CD4-positive, alpha-beta memory T cell (primary cell): Measurements from ENCODE around the gene OR56A4. TPM values are rescaled to one million over a fixed set of nuclear protein-coding genes. Genes with fewer than 3 reads are reported as not detected.

Experiments
- CTCF ChIA-PET: fragments of 350-600 bp; sonication (Branson Sonifier 250); formaldehyde crosslinking; loops from one replicate; lab custom pipeline; 2021; ENCODE audit warnings: inconsistent platforms; ENCODE audit not compliant: partially characterized antibody; lab: Charles Lee
- POLR2A ChIA-PET: fragments of 350-600 bp; sonication (Branson Sonifier 250); formaldehyde crosslinking; loops from one replicate; lab custom pipeline; 2021; ENCODE audit not compliant: partially characterized antibody; lab: Charles Lee
- DNase-seq, 5 donors: peaks; one replicate each; pipeline versions ENCODE4 v3.0.0 to v3.0.0-alpha.2; 2020 to 2022; ENCODE audit warnings: mixed read lengths in 1 of 5
- H3K27ac ChIP-seq: one replicate; pipeline ENCODE4 v1.7.0; 2013; ENCODE audit warnings: low read depth, low read length
- H3K27me3 ChIP-seq: 2 replicates; pipeline ENCODE4 v1.7.0; 2013; ENCODE audit warnings: mild to moderate bottlenecking, low read length, moderate library complexity; ENCODE audit not compliant: insufficient read depth
- H3K36me3 ChIP-seq: 2 replicates; pipeline ENCODE4 v1.7.0; 2013; ENCODE audit warnings: mild to moderate bottlenecking, low read length, moderate library complexity; ENCODE audit not compliant: insufficient read depth
- H3K4me1 ChIP-seq: 2 replicates; pipeline ENCODE4 v1.7.0; 2013; ENCODE audit warnings: mild to moderate bottlenecking, low read length, moderate library complexity; ENCODE audit not compliant: insufficient read depth
- H3K4me3 ChIP-seq, 2 donors: one replicate each; pipeline ENCODE4 v1.7.0; 2013; ENCODE audit warnings: low read length in 2 of 2, mild to moderate bottlenecking in 1 of 2
- H3K9me3 ChIP-seq, 2 donors: one replicate each; pipeline ENCODE4 v1.7.0; 2013; ENCODE audit warnings: low read length in 2 of 2, control low read depth in 1 of 2; ENCODE audit not compliant: control insufficient read depth in 1 of 2
- H3K27ac Mint-ChIP-seq, 7 donors: one replicate each; pipeline ENCODE4 v1.8.0; 2020 to 2021; ENCODE audit warnings: mixed read lengths in 7 of 7, mild to moderate bottlenecking in 6 of 7, inconsistent platforms in 3 of 7, moderate library complexity in 3 of 7
- H3K27me3 Mint-ChIP-seq, 2 donors: one replicate each; pipeline ENCODE4 v1.8.0; 2020 to 2021; ENCODE audit warnings: mixed read lengths in 2 of 2
- H3K36me3 Mint-ChIP-seq, 2 donors: one replicate each; pipeline ENCODE4 v1.8.0; 2020 to 2021; ENCODE audit warnings: mixed read lengths in 2 of 2, inconsistent platforms in 1 of 2, mild to moderate bottlenecking in 1 of 2
- H3K4me1 Mint-ChIP-seq, 4 donors: one replicate each; pipeline ENCODE4 v1.8.0; 2020 to 2021; ENCODE audit warnings: mixed read lengths in 4 of 4, mild to moderate bottlenecking in 1 of 4
- H3K4me3 Mint-ChIP-seq, 8 donors: one replicate each; pipeline ENCODE4 v1.8.0; 2020 to 2021; ENCODE audit warnings: mixed read lengths in 8 of 8, mild to moderate bottlenecking in 7 of 8, moderate library complexity in 6 of 8, inconsistent platforms in 3 of 8
- H3K9me3 Mint-ChIP-seq, 8 donors: one replicate each; pipeline ENCODE4 v1.8.0; 2020 to 2021; ENCODE audit warnings: mixed read lengths in 8 of 8, mild to moderate bottlenecking in 5 of 8, inconsistent platforms in 3 of 8, moderate library complexity in 1 of 8
- intact Hi-C: fragments of 100-400 bp; cut with micrococcal nuclease; formaldehyde crosslinking; loops from one replicate; pipeline ENCODE4 v1.15.1; 2023
- polyA plus RNA-seq, 2 donors: library from polyadenylated mRNA; unstranded; fragments of 300-500 nt; fragmentation: Illumina TruSeq; gene quantifications; one replicate each; pipeline ENCODE4 v1.2.3, GENCODE V29; 2021
- total RNA-seq, 2 experiments: library from RNA; stranded (reverse); gene quantifications; one replicate each; pipeline ENCODE4 v1.2.3, GENCODE V29; 2021

The OR56A4 gene
- total and polyA plus RNA-seq, 4 experiments from 2014 or later = not detected

GRCh38 chr11:6022956-6023355 lies 16.2 kb upstream of the OR56A4 start:
- Mint-ChIP-seq H3K36me3 (no peaks in the 10 kb centered on the region), H3K27me3 (peaks cover 12 to 27% of the 10 kb centered on the region in 2 donors), H3K4me1 (no peaks in the 10 kb centered on the region), H3K27ac (no peak overlapping the region), H3K9me3 (no peaks in the 10 kb centered on the region), H3K4me3 (no peak overlapping the region)
- intact Hi-C loops = loop anchor here (1.0 kb wide), 2 partner anchors 292 to 330 kb away; no protein-coding TSS in a partner anchor
- CTCF ChIA-PET = interaction anchor here (0.8 to 5.8 kb wide), 4 partner anchors 19 to 340 kb away, joined by 3 to 27 read pairs (median 12); no protein-coding TSS in a partner anchor
- POLR2A ChIA-PET = no interaction called here
- peak; percentile 9 to 36 (median 29) for DNase-seq
- Histone ChIP-seq H3K9me3 (no peaks in the 10 kb centered on the region), H3K4me1 (no peaks in the 10 kb centered on the region), H3K27me3 (no peaks in the 10 kb centered on the region), H3K27ac (no peak overlapping the region), H3K36me3 (no peaks in the 10 kb centered on the region), H3K4me3 (no peak overlapping the region)

- no peak overlapping the region for H3K27ac ChIP-seq
- POLR2A ChIA-PET = no interaction called here
- Mint-ChIP-seq H3K4me1 (no peaks in the 10 kb centered on the region), H3K9me3 (peaks cover 1 to 27% (median 15%) of the 10 kb centered on the region in 8 donors), H3K27me3 (peaks cover 9 to 12% of the 10 kb centered on the region in 2 donors), H3K36me3 (peaks cover 0 to 4% of the 10 kb centered on the region in 2 donors), H3K27ac (no peak overlapping the region), H3K4me3 (no peak overlapping the region)
- H3K9me3 ChIP-seq = no peaks in the 10 kb centered on the region
- no peaks in the 10 kb centered on the region for H3K4me1 ChIP-seq
- no peak for DNase-seq
- intact Hi-C loops = no loop called here
- no peaks in the 10 kb centered on the region for H3K27me3 ChIP-seq
- H3K36me3 ChIP-seq = no peaks in the 10 kb centered on the region
- no peak overlapping the region for H3K4me3 ChIP-seq
- CTCF ChIA-PET = interaction anchor here (0.7 kb wide), 1 partner anchor 46 kb away, joined by 3 read pairs; no protein-coding TSS in a partner anchor
Observed at GRCh38 chr11:6013042-6013441, 6.3 kb upstream of the OR56A4 start.

- no peak overlapping the region for H3K4me3 ChIP-seq
- no peak for DNase-seq
- Mint-ChIP-seq H3K27me3 (peaks cover 9 to 12% of the 10 kb centered on the region in 2 donors), H3K4me1 (no peaks in the 10 kb centered on the region), H3K27ac (no peak overlapping the region), H3K36me3 (peaks cover 0 to 4% of the 10 kb centered on the region in 2 donors), H3K9me3 (peaks cover 1 to 23% (median 11%) of the 10 kb centered on the region in 8 donors), H3K4me3 (no peak overlapping the region)
- no peaks in the 10 kb centered on the region for H3K4me1 ChIP-seq
- H3K27me3 ChIP-seq = no peaks in the 10 kb centered on the region
- CTCF ChIA-PET = no interaction called here
- H3K27ac ChIP-seq = no peak overlapping the region
- H3K36me3 ChIP-seq = no peaks in the 10 kb centered on the region
- POLR2A ChIA-PET = no interaction called here
- no peaks in the 10 kb centered on the region for H3K9me3 ChIP-seq
- intact Hi-C loops = no loop called here
Observed at GRCh38 chr11:6012035-6012668, 5.4 kb upstream of the OR56A4 start.

GRCh38 chr11:6006395-6006794 lies 351 bp downstream of the OR56A4 start:
- H3K9me3 Mint-ChIP-seq = no peaks in the 10 kb centered on the region
- H3K27ac Mint-ChIP-seq = no peak overlapping the region
- H3K36me3 Mint-ChIP-seq = no peaks in the 10 kb centered on the region
- no peak for DNase-seq
- no peak overlapping the region for H3K27ac ChIP-seq
- H3K27me3 Mint-ChIP-seq = peaks cover 4 to 6% of the 10 kb centered on the region in 2 donors
- H3K4me1 ChIP-seq = no peaks in the 10 kb centered on the region
- H3K4me1 Mint-ChIP-seq = no peaks in the 10 kb centered on the region
- H3K36me3 ChIP-seq = no peaks in the 10 kb centered on the region
- intact Hi-C loops = no loop called here
- H3K9me3 ChIP-seq = no peaks in the 10 kb centered on the region
- no peak overlapping the region for H3K4me3 ChIP-seq
- no peak overlapping the region for H3K4me3 Mint-ChIP-seq
- ChIA-PET POLR2A (no interaction called here), CTCF (no interaction called here)
- no peaks in the 10 kb centered on the region for H3K27me3 ChIP-seq

GRCh38 chr11:6002202-6002699 lies 4.5 kb downstream of the OR56A4 start:
- no peaks in the 10 kb centered on the region for H3K36me3 Mint-ChIP-seq
- peak overlapping the region in 1 of 7 donors; percentile 56 for H3K27ac Mint-ChIP-seq
- DNase-seq = no peak
- intact Hi-C loops = no loop called here
- H3K9me3 Mint-ChIP-seq = peaks cover 0 to 4% (median 0%) of the 10 kb centered on the region in 8 donors
- Histone ChIP-seq H3K27ac (no peak overlapping the region), H3K9me3 (no peaks in the 10 kb centered on the region), H3K27me3 (no peaks in the 10 kb centered on the region), H3K36me3 (no peaks in the 10 kb centered on the region), H3K4me1 (no peaks in the 10 kb centered on the region), H3K4me3 (no peak overlapping the region)
- CTCF ChIA-PET = no interaction called here
- POLR2A ChIA-PET = no interaction called here
- H3K27me3 Mint-ChIP-seq = peaks cover 5 to 6% of the 10 kb centered on the region in 2 donors
- no peak overlapping the region for H3K4me3 Mint-ChIP-seq
- no peaks in the 10 kb centered on the region for H3K4me1 Mint-ChIP-seq

GRCh38 chr11:5994791-5995190 lies 12.0 kb downstream of the OR56A4 start:
- no peak overlapping the region for H3K27ac ChIP-seq
- no peaks in the 10 kb centered on the region for H3K27me3 ChIP-seq
- no peaks in the 10 kb centered on the region for H3K9me3 ChIP-seq
- intact Hi-C loops = no loop called here
- no peaks in the 10 kb centered on the region for H3K4me1 ChIP-seq
- H3K9me3 Mint-ChIP-seq = peaks cover 0 to 3% (median 0%) of the 10 kb centered on the region in 8 donors
- H3K36me3 ChIP-seq = no peaks in the 10 kb centered on the region
- H3K27me3 Mint-ChIP-seq = peaks cover 4 to 9% of the 10 kb centered on the region in 2 donors
- no peak for DNase-seq
- H3K4me3 Mint-ChIP-seq = no peak overlapping the region
- ChIA-PET POLR2A (no interaction called here), CTCF (interaction anchor here (1.4 kb wide), 1 partner anchor 359 kb away, joined by 3 read pairs; no protein-coding TSS in a partner anchor)
- no peaks in the 10 kb centered on the region for H3K36me3 Mint-ChIP-seq
- no peak overlapping the region for H3K4me3 ChIP-seq
- no peaks in the 10 kb centered on the region for H3K4me1 Mint-ChIP-seq
- H3K27ac Mint-ChIP-seq = no peak overlapping the region

GRCh38 chr11:5992604-5993251 lies 14.0 kb downstream of the OR56A4 start:
- no peaks in the 10 kb centered on the region for H3K27me3 ChIP-seq
- H3K27me3 Mint-ChIP-seq = peaks cover 2 to 12% of the 10 kb centered on the region in 2 donors
- H3K4me1 Mint-ChIP-seq = no peaks in the 10 kb centered on the region
- no peak overlapping the region for H3K27ac Mint-ChIP-seq
- H3K36me3 ChIP-seq = no peaks in the 10 kb centered on the region
- no peaks in the 10 kb centered on the region for H3K36me3 Mint-ChIP-seq
- intact Hi-C loops = no loop called here
- H3K4me3 Mint-ChIP-seq = no peak overlapping the region
- no peaks in the 10 kb centered on the region for H3K9me3 ChIP-seq
- no peaks in the 10 kb centered on the region for H3K4me1 ChIP-seq
- ChIA-PET CTCF (interaction anchor here (1.0 kb wide), 3 partner anchors 10 to 361 kb away, joined by 3 to 4 read pairs (median 4); no protein-coding TSS in a partner anchor), POLR2A (no interaction called here)
- peaks cover 0 to under 1% (median 0%) of the 10 kb centered on the region in 8 donors for H3K9me3 Mint-ChIP-seq
- H3K4me3 ChIP-seq = no peak overlapping the region
- no peak for DNase-seq
- H3K27ac ChIP-seq = no peak overlapping the region
